GM21367 (cell line): ENCODE measurements around the gene CDK8.
A peak's percentile ranks its signal among the peaks of the same experiment; 100 is the strongest.
"Not testable (repeated sequence)": the region's sequence is repeated elsewhere in the genome, so short reads cannot be mapped to it uniquely, and the experiment has no call there.

Experiments
- ATAC-seq: cut with Tn5 transposase; IDR thresholded peaks from one replicate; pipeline ENCODE4 v1.9.1; 2021; ENCODE audit not compliant: unreplicated experiment

The CDK8 gene

DNA sequence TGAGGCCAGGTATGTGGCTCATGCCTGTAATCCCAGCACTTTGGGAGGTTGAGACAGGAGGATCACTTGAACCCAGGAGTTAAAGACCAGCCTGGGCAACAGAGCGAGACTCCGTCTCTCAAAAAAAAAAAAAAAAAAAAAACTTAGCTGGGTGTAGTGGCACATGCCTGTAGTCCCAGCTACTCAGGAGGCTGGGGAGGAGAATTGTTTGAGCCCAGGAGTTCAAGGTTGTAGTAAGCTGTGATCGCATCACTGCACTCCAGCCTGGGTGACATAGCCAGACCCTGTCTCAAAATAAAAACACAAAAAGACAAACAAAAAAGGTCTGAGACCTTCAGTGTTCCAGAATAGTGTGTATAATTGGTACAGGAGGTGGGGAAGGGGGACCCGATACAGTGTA, 1.9 kb upstream of the CDK8 start:
- ATAC-seq: not testable (repeated sequence)

GRCh38 chr13:26253262-26253786, 605 bp upstream of the CDK8 start:
- no peak for ATAC-seq

- peak; percentile 26 for ATAC-seq
Measured at GRCh38 chr13:26254583-26255111, 718 bp downstream of the CDK8 start.

GRCh38 chr13:26255115-26255514, 1.2 kb downstream of the CDK8 start:
- ATAC-seq: no peak

DNA sequence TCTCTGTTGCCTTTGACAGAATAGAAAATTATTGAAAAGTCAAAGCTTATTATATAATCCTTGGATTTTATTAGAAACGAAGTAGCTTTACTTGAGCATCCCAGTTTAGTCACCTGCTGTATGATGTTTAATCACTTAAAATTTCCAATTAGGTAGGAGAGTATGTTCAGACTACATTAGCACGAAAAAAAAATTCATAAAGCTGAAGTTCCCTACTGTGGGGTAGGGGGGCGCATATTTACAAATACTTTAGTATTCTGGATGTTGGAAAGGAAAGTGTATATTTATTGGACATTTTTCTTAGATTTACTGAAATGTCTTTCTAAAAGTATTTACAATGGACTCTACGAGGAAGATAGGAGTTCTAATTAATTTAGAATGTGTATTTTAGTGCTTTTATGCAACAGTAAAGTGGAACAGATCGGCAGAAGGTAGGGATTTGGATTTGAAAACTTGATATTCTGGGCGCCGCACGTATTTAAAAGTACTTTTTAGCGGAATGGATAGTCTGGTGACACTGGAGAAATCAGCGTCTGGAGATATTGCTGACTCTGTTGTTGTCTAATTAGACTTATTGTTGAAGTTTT, 1.9 kb downstream of the CDK8 start:
- ATAC-seq: no peak

DNA sequence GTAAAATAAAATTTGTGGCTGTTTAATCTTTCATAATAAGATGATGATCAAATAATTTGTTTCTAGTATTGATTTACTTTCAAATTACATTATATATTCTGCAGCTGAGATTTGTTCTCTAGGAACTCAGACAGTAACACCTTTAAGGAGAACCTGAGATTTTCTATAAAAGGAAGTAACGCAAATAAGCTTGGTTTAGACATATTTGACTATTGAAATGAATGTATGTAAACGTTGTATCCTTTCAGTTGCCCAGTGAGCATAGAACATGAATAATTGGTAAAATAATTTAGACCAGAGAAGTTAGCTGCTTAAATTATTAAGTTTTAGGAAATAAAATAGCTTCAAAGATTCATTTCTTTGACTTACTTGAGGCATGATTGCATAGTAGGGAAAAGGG, 3.1 kb downstream of the CDK8 start:
- ATAC-seq: no peak

GRCh38 chr13:26259634-26260033, 5.7 kb downstream of the CDK8 start:
- ATAC-seq: no peak

DNA sequence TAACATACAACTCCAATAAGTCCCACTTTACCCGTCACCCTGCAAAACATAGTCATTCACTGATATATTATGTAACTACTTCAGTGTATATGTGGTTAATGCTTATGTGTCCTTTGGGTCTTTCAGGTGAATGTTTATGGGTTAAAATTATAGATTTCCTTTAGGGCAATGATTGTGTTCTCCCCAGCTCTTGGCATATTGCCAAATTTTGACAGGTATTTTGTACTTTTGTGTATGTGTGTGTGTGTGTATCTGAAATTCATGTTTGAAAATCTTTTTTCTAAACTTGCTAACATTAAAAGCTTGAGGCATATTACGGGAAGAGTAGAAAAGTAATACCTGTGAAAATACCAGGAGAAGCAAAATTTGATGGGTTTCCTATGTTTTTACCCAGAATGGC, 8.2 kb downstream of the CDK8 start:
- ATAC-seq: no peak

DNA sequence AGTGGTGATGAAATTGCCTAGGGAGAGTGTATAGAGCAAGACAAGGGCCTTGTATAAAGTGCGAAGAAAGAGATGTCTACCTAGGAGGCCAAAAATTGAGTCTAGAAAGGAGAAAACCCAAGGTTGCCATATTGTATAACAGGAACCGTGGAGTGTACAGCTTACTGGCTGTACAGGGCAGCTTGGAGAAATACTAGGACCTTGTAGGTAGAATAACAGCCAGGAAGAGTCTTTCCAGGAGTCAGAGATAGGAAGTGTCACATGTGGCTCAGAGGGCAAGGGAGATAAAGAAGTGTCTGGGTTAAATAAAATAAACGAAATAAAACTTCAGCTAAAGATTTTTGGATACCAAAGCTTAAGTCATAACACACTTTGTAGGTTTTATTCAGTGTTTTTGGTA, 12.4 kb downstream of the CDK8 start:
- no peak for ATAC-seq

DNA sequence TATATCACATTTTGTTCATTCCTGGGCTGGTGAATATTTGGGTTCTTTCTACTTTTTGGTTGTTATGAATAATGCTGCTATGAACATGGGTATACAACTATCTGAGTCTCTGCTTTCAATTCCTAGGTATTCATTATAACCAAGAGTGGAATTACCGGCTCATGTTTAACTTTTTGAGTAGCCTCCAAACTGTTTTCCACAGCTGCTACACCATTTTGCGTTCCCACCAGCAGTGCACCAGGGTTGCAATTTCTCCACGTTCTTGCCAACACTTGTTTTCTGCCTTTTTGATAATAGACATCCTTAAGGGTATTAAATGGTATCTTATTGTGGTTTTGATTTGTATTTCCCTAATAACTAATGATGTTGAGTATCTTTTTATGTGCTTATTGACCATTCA, 16.8 kb downstream of the CDK8 start:
- no peak for ATAC-seq

DNA sequence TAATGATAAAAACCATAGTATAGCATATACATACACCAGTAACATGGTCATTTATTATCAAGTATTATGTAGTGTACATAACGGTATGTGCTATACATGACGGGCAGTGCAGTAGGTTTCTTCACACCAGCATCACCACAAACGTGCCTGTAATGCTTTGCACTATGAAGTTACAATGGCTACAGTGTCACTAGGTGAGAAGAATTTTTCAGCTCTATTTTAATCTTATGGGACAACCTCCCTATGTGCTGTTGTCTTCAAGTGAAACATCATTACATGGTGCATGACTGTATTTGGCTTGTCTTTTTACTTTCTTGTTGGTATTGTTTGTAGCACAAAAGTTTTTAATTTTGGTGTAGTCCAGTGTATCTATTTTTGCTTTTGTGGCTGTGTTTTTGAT, 18.7 kb downstream of the CDK8 start:
- ATAC-seq: no peak

DNA sequence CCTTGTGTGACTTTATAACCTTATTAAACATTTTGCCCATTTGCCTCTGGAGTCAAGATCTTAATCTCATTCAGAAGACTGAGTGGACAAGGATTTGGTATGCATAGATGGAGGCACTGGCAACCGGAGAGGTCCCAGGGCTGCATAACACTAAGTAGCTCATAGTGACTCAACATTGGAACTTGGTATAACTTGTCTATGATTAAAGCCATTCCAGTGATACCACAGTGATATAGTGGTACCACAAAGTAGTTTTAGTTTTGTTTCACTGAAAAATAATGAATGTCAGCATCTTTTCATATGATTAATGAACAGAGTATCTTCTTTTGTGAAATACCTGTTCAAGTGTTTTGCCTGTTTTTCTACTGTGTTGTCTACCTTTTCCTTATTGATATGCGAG, 26.4 kb downstream of the CDK8 start:
- no peak for ATAC-seq

DNA sequence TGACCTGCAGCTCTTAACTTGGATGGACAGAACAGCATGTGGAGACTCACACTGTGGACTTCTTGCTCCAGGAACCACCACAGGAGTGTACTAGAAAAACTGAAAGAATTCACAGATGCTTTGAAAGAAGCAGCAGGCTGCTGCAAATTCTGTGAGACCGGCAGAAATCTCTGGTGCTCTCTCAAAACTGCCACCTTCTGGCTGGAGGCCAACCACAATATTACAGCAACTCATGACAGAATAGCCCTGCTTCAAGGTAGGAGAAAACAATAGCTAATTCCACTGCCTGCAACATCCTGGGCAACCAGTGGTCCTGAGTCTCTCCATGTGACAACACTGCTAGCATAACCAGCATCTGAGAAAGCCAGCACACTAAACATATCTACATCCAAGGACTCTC, 26.9 kb downstream of the CDK8 start:
- ATAC-seq: no peak

DNA sequence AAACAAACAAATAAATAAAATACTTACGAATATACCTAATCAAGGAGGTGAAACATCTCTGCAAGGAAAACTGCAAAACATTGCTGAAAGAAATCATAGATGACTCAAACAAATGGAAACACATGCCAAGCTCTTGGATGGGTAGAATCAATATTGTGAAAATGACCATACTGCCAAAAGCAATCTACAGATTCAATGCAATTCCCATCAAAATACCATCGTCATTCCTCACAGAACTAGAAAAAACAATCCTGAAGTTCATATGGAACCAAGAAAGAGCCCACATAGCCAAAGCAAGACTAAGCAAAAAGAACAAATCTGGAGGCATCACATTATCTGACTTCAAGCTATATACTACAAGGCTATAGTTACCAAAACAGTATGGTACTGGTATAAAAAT, 32.0 kb downstream of the CDK8 start:
- not testable (repeated sequence) for ATAC-seq

DNA sequence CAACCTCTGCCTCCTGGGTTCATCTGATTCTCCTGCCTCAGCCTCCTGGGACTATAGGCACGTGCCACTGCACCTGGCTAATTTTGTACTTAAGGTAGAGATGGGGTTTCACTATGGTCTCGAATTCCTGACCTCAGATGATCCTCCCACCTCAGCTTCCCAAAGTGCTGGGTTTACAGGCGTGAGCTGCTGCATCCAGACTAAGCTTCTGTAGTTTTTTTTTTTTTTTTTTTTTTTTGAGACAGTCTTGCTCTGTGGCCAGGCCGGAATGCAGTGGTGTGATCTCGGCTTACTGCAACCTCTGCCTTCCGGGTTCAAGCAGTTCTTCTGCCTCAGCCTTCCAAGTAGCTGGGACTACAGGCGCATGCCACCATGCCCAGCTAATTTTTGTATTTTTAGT, 34.9 kb downstream of the CDK8 start:
- ATAC-seq: not testable (repeated sequence)

DNA sequence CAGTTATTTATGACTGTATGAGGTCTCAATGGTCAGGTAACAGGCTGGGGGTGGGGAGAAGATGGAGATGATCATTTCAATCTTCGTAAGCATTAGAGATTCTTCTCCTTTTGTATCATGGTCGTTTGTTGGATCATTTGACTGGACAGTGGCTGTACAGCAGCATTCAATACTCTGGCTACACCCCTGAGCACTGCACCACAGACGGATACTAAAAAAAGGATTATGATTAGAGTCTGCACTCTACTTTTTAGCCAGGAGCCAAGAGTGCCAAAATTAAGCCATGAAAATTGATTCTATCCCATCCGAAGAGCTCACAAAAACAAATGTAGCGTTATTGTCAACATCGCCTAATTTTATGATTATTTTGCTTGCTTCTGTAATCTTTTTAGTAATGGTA, 41.9 kb downstream of the CDK8 start:
- no peak for ATAC-seq

DNA sequence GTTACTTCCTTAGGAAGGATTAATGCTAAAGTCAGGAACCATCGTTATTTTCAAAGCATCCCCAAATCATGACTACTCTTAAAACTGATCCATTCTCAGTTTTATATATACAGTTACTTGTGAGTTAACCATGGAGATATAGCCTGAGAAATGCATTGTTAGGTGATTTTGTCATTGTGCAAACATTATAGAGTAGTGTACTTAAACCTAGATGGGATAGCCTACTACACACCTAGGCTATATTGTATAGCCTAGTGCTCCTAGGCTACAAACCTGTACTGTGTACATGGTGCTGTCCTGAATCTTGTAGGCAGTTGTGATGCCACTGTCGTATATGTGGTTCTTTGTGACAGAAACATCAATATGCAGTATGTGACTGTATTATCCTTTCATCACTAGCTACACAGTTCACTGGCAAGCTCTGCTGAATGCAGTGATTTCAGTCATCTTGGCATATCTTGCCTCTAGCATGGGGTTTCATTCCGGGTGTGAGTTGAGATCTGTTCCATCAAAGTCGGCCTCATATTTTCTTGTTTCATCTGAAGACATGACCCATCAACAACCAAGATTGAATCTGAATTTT, 45.3 kb downstream of the CDK8 start:
- ATAC-seq: no peak

- ATAC-seq: no peak
Measured at GRCh38 chr13:26300140-26300539, 46.2 kb downstream of the CDK8 start.

- no peak for ATAC-seq
Measured at GRCh38 chr13:26305676-26306075, 51.7 kb downstream of the CDK8 start.

DNA sequence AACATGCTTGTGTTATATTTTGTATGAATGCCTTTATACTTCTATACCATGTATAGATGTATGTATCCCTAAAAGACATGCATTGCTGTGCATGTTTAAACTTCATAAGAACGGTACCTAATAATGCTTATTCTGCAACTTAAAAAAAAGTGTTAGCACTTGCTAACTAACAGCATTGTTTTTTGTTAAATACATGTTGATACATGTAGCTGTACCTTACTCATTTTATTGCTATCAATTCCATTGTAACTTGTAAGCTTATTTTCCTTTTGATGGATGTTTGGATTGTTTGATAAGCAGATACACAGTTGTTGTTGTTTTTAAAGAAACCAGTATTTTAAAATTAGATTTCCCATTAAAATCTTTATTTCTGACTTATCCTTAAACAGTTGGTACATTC, 53.8 kb downstream of the CDK8 start:
- ATAC-seq: no peak

- no peak for ATAC-seq
Measured at GRCh38 chr13:26308250-26308649, 54.3 kb downstream of the CDK8 start.

DNA sequence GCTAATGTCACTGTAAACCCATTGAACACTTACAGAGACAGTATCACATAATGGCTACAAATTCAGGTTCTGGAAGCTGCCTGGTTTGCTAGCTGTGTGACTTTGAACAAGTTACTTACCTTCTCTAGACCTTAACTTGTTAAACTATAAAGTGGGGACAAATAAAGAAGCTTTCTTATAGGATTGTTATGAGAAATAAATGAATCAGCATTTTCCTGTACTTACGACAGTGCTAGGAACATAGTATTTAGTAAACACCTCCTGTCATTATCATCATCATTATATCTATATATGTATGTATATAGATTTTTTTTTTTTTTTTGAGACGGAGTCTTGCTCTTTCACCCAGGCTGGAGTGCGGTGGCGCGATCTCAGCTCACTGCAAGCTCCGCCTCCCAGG, 54.9 kb downstream of the CDK8 start:
- ATAC-seq: no peak

- ATAC-seq: no peak
Measured at GRCh38 chr13:26310003-26310402, 56.1 kb downstream of the CDK8 start.
